Peyer's patch (tissue), 4 donors: ENCODE measurements around the gene KCNK5.

Source experiments
- CTCF ChIP-seq, 6 experiments: fragments of 450-650 bp in 4 of 6; fragments of 200-600 bp in 2 of 6; sonication (generic) in 1 of 6; IDR thresholded peaks; one replicate each; pipeline ENCODE4 v1.5.1; 2017 to 2019; ENCODE audit warnings: antibody characterized with exemption in 6 of 6, mild to moderate bottlenecking in 3 of 6, moderate library complexity in 1 of 6
- POLR2A ChIP-seq, 2 donors: fragments of 450-650 bp; IDR thresholded peaks; one replicate each; pipeline ENCODE4 v1.5.1; 2017; ENCODE audit warnings: antibody characterized with exemption in 2 of 2, mild to moderate bottlenecking in 2 of 2, moderate library complexity in 2 of 2

DNA sequence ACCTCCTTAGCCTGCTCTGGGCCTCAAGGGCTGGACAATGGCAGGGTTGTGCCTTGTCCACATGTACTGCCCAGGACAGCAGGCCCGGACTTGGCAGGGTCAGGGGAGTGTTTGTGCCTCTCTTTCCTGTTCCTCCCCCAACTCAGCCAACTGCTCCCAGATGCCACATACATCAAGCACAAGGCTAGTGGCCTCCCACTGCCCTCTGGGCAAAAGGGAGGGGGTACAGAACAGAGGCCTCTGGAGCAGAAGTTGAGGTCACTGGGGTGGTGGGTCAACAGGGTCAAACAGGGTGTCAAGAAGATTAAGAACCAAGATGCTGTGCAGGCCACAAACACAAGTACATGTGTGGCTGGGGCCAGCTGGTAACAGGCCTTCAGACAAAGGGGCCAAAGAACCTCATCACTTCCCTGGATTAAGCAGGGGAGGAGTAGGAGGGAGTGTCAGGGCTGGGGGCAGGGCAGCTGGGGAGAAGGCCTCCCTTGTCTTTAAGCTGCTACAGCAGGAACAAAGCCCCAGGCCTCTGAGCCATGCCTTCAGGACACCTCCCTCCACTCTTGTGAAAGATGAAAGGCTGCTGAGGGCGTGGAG is 36.0 kb downstream of the KCNK5 start:
- TF ChIP-seq CTCF (IDR thresholded peaks at IDR 0.05) (no peak), POLR2A (IDR thresholded peaks at IDR 0.05) (no peak)
